Measurements from ENCODE around the gene KLK15. TPM values are rescaled to one million over a fixed set of nuclear protein-coding genes. Genes with fewer than 3 reads are reported as not detected.

Gene KLK15
- total and polyA plus RNA-seq, 10 of the 15 experiments (the other 5 are each of a cell fraction or from before 2014, with no cell fraction given), result 0.04 to 0.08 TPM; not detected in 8

GRCh38 chr19:50829801-50830200 is 3.6 kb downstream of the KLK15 start:
- DNase-seq (ENCODE audit: low read depth, low spot score), result no peak
- Histone ChIP-seq H3K36me3 (ENCODE audit: control insufficient read depth in 2 of 2, insufficient read depth in 2 of 2, low read length in 1 of 2) (no peaks in the 10 kb centered on the region), H3K27ac (ENCODE audit: control insufficient read depth, insufficient read depth) (no peak overlapping the region), H3K9ac (ENCODE audit: control insufficient read depth, insufficient read depth, low read length) (no peak overlapping the region), H3K79me2 (ENCODE audit: control insufficient read depth, insufficient read depth, low read length) (no peaks in the 10 kb centered on the region), H3K9me3 (replicated peaks; ENCODE audit: control insufficient read depth, insufficient read depth, low read length) (no peaks in the 10 kb centered on the region), H3K4me3 (no peak overlapping the region), H3K27me3 (replicated peaks in 1 of 2; ENCODE audit: control insufficient read depth in 2 of 2, insufficient read depth in 2 of 2, low read length in 1 of 2) (no peaks in the 10 kb centered on the region), H2AFZ (ENCODE audit: control insufficient read depth, low read depth, low read length) (no peak overlapping the region), H3K4me1 (ENCODE audit: control insufficient read depth, insufficient read depth, low read length) (no peaks in the 10 kb centered on the region), H4K20me1 (ENCODE audit: control insufficient read depth, insufficient read depth) (no peaks in the 10 kb centered on the region), H3K4me2 (ENCODE audit: control insufficient read depth, insufficient read depth) (no peak overlapping the region)
- TF ChIP-seq EP300 (IDR thresholded peaks at IDR 0.05; ENCODE audit: borderline replicate concordance in 1 of 2, control insufficient read depth in 1 of 2, low read depth in 2 of 2, low read length in 2 of 2), result no peak
- TF ChIP-seq SUZ12 (IDR thresholded peaks at IDR 0.05; ENCODE audit: unreplicated experiment), result no peak
- TF ChIP-seq ESRRA (IDR thresholded peaks at IDR 0.05; ENCODE audit: low read length), result no peak
- TF ChIP-seq ZNF274 (IDR thresholded peaks at IDR 0.05; ENCODE audit: insufficient read depth, insufficient read length), result no peak
- no peak for TF ChIP-seq NKRF (conservative IDR thresholded peaks at IDR 0.05)
- no peak for TF ChIP-seq ETV6 (conservative IDR thresholded peaks at IDR 0.05 in 1 of 2, IDR thresholded peaks at IDR 0.05 in 1 of 2; ENCODE audit: borderline replicate concordance in 1 of 2, low read depth in 1 of 2)
- TF ChIP-seq BHLHE40 (IDR thresholded peaks at IDR 0.05; ENCODE audit: borderline replicate concordance in 1 of 2, low read depth in 2 of 2, low read length in 1 of 2), result no peak
- TF ChIP-seq JUND (IDR thresholded peaks at IDR 0.05; ENCODE audit: low read depth, low read length), result no peak
- TF ChIP-seq SMC3 (IDR thresholded peaks at IDR 0.05; ENCODE audit: borderline replicate concordance, low read length), result no peak
- no peak for TF ChIP-seq KLF5 (IDR thresholded peaks at IDR 0.05; ENCODE audit: partially characterized antibody)
- TF ChIP-seq TARDBP (IDR thresholded peaks at IDR 0.05; ENCODE audit: borderline replicate concordance), result no peak
- TF ChIP-seq ZNF592 (IDR thresholded peaks at IDR 0.05), result no peak
- ChIA-PET RAD21 (ENCODE audit: unreplicated experiment) (no interaction called here), POLR2A (interaction anchor here (1.1 kb wide), 1 partner anchor 29 kb away, joined by 3 read pairs; no protein-coding TSS in a partner anchor), CTCF (interaction anchor here (0.9 to 1.3 kb wide), 5 partner anchors 9 to 92 kb away, joined by 3 to 4 read pairs (median 3); no protein-coding TSS in a partner anchor), SMC1A (ENCODE audit: uncharacterized antibody, unreplicated experiment) (no interaction called here)
- 32% methylated on average over 5 of the region's 5 CpGs for WGBS (ENCODE audit: insufficient coverage, insufficient replicate concordance, low lambda C conversion rate, missing lambda C conversion rate)
- no peak for ATAC-seq
- in situ Hi-C loops (cut with MboI), result no loop called here
- intact Hi-C loops (cut with micrococcal nuclease; ENCODE audit: unreplicated experiment), result no loop called here
- FAIRE-seq, result no peak
- BruUV-seq (replicated peaks), result no TSS peak
